ENCODE results near the gene TPRA1. TPM values are rescaled to one million over a fixed set of nuclear protein-coding genes. Genes with fewer than 3 reads are reported as not detected.
A peak's percentile ranks its signal among the peaks of the same experiment; 100 is the strongest.

Gene TPRA1
- total RNA-seq, 1 donor from 2014 or later = 15.1 TPM

- Histone ChIP-seq H3K36me3 (ENCODE audit: control insufficient read depth in 3 of 3, insufficient read depth in 3 of 3, low read length in 3 of 3) (peaks cover 0 to 4% (median 2%) of the 10 kb centered on the region in 3 donors), H3K9me3 (ENCODE audit: control insufficient read depth in 3 of 3, low read length in 3 of 3) (no peaks in the 10 kb centered on the region), H3K4me1 (ENCODE audit: control insufficient read depth in 3 of 3, insufficient read depth in 3 of 3, low read length in 3 of 3) (peaks cover 9 to 30% (median 16%) of the 10 kb centered on the region in 3 donors), H3K27ac (ENCODE audit: low read depth, low read length) (no peak overlapping the region), H3K4me3 (ENCODE audit: low read length in 3 of 3) (no peak overlapping the region), H3K27me3 (ENCODE audit: control insufficient read depth in 3 of 3, insufficient read depth in 3 of 3, low read length in 3 of 3) (no peaks in the 10 kb centered on the region), H3K9ac (ENCODE audit: low read depth in 1 of 3, low read length in 3 of 3) (no peak overlapping the region)
Measured at GRCh38 chr3:127595303-127595702, 4.8 kb upstream of the TPRA1 start.

GRCh38 chr3:127593178-127593577 is 2.6 kb upstream of the TPRA1 start:
- no peaks in the 10 kb centered on the region for H3K27me3 ChIP-seq (ENCODE audit: control insufficient read depth in 3 of 3, insufficient read depth in 3 of 3, low read length in 3 of 3)
- H3K27ac ChIP-seq (ENCODE audit: low read depth, low read length) = no peak overlapping the region
- H3K36me3 ChIP-seq (ENCODE audit: control insufficient read depth in 3 of 3, insufficient read depth in 3 of 3, low read length in 3 of 3) = no peaks in the 10 kb centered on the region

GRCh38 chr3:127590282-127590592 is 296 bp downstream of the TPRA1 start:
- H3K9me3 ChIP-seq (ENCODE audit: control insufficient read depth in 3 of 3, low read length in 3 of 3) = no peaks in the 10 kb centered on the region

More at GRCh38 chr3:127593178-127593577, 2.6 kb upstream of the TPRA1 start:
- Histone ChIP-seq H3K4me3 (ENCODE audit: low read length in 3 of 3) (no peak overlapping the region), H3K9ac (ENCODE audit: low read depth in 1 of 3, low read length in 3 of 3) (no peak overlapping the region), H3K9me3 (ENCODE audit: control insufficient read depth in 3 of 3, low read length in 3 of 3) (no peaks in the 10 kb centered on the region), H3K4me1 (ENCODE audit: control insufficient read depth in 3 of 3, insufficient read depth in 3 of 3, low read length in 3 of 3) (peaks cover 19 to 34% (median 24%) of the 10 kb centered on the region in 3 donors)

GRCh38 chr3:127589600-127590281 is 792 bp downstream of the TPRA1 start:
- Histone ChIP-seq H3K4me1 (ENCODE audit: control insufficient read depth in 3 of 3, insufficient read depth in 3 of 3, low read length in 3 of 3) (peaks cover 43 to 49% (median 44%) of the 10 kb centered on the region in 3 donors), H3K27ac (ENCODE audit: low read depth, low read length) (peak overlapping the region; percentile 81), H3K9me3 (ENCODE audit: control insufficient read depth in 3 of 3, low read length in 3 of 3) (no peaks in the 10 kb centered on the region), H3K27me3 (ENCODE audit: control insufficient read depth in 3 of 3, insufficient read depth in 3 of 3, low read length in 3 of 3) (no peaks in the 10 kb centered on the region), H3K4me3 (ENCODE audit: low read length in 3 of 3) (peak overlapping the region; percentile 82 to 90 (median 87)), H3K36me3 (ENCODE audit: control insufficient read depth in 3 of 3, insufficient read depth in 3 of 3, low read length in 3 of 3) (peaks cover 0 to 6% (median 0%) of the 10 kb centered on the region in 3 donors), H3K9ac (ENCODE audit: low read depth in 1 of 3, low read length in 3 of 3) (peak overlapping the region; percentile 92 to 96 (median 93))

More at GRCh38 chr3:127590282-127590592, 296 bp downstream of the TPRA1 start:
- Histone ChIP-seq H3K4me1 (ENCODE audit: control insufficient read depth in 3 of 3, insufficient read depth in 3 of 3, low read length in 3 of 3) (peaks cover 40 to 47% (median 42%) of the 10 kb centered on the region in 3 donors), H3K4me3 (ENCODE audit: low read length in 3 of 3) (peak overlapping the region; percentile 82 to 90 (median 87)), H3K27ac (ENCODE audit: low read depth, low read length) (peak overlapping the region; percentile 81), H3K36me3 (ENCODE audit: control insufficient read depth in 3 of 3, insufficient read depth in 3 of 3, low read length in 3 of 3) (peaks cover 0 to 6% (median 0%) of the 10 kb centered on the region in 3 donors), H3K9ac (ENCODE audit: low read depth in 1 of 3, low read length in 3 of 3) (peak overlapping the region; percentile 92 to 96 (median 93)), H3K27me3 (ENCODE audit: control insufficient read depth in 3 of 3, insufficient read depth in 3 of 3, low read length in 3 of 3) (no peaks in the 10 kb centered on the region)

- peaks cover 43 to 49% (median 44%) of the 10 kb centered on the region in 3 donors for H3K4me1 ChIP-seq (ENCODE audit: control insufficient read depth in 3 of 3, insufficient read depth in 3 of 3, low read length in 3 of 3)
Measured at GRCh38 chr3:127588806-127589577, 1.5 kb downstream of the TPRA1 start.

GRCh38 chr3:127587876-127588275 is 2.7 kb downstream of the TPRA1 start:
- H3K9me3 ChIP-seq (ENCODE audit: control insufficient read depth in 3 of 3, low read length in 3 of 3) = no peaks in the 10 kb centered on the region
- peaks cover 0 to 6% (median 0%) of the 10 kb centered on the region in 3 donors for H3K36me3 ChIP-seq (ENCODE audit: control insufficient read depth in 3 of 3, insufficient read depth in 3 of 3, low read length in 3 of 3)
- H3K4me1 ChIP-seq (ENCODE audit: control insufficient read depth in 3 of 3, insufficient read depth in 3 of 3, low read length in 3 of 3) = peaks cover 43 to 49% (median 44%) of the 10 kb centered on the region in 3 donors
- H3K27me3 ChIP-seq (ENCODE audit: control insufficient read depth in 3 of 3, insufficient read depth in 3 of 3, low read length in 3 of 3) = no peaks in the 10 kb centered on the region
- H3K27ac ChIP-seq (ENCODE audit: low read depth, low read length) = no peak overlapping the region
- no peak overlapping the region for H3K4me3 ChIP-seq (ENCODE audit: low read length in 3 of 3)
- peak overlapping the region in 1 of 3 donors; percentile 40 for H3K9ac ChIP-seq (ENCODE audit: low read depth in 1 of 3, low read length in 3 of 3)

More at GRCh38 chr3:127588806-127589577, 1.5 kb downstream of the TPRA1 start:
- Histone ChIP-seq H3K27ac (ENCODE audit: low read depth, low read length) (peak overlapping the region; percentile 81), H3K9ac (ENCODE audit: low read depth in 1 of 3, low read length in 3 of 3) (peak overlapping the region; percentile 92 to 96 (median 93)), H3K9me3 (ENCODE audit: control insufficient read depth in 3 of 3, low read length in 3 of 3) (no peaks in the 10 kb centered on the region), H3K4me3 (ENCODE audit: low read length in 3 of 3) (peak overlapping the region; percentile 82 to 90 (median 87)), H3K27me3 (ENCODE audit: control insufficient read depth in 3 of 3, insufficient read depth in 3 of 3, low read length in 3 of 3) (no peaks in the 10 kb centered on the region), H3K36me3 (ENCODE audit: control insufficient read depth in 3 of 3, insufficient read depth in 3 of 3, low read length in 3 of 3) (peaks cover 0 to 6% (median 0%) of the 10 kb centered on the region in 3 donors)

- no peaks in the 10 kb centered on the region for H3K9me3 ChIP-seq (ENCODE audit: control insufficient read depth in 3 of 3, low read length in 3 of 3)
- no peaks in the 10 kb centered on the region for H3K27me3 ChIP-seq (ENCODE audit: control insufficient read depth in 3 of 3, insufficient read depth in 3 of 3, low read length in 3 of 3)
- H3K4me1 ChIP-seq (ENCODE audit: control insufficient read depth in 3 of 3, insufficient read depth in 3 of 3, low read length in 3 of 3) = peaks cover 34 to 37% (median 35%) of the 10 kb centered on the region in 3 donors
- peak overlapping the region in 1 of 3 donors; percentile 23 for H3K9ac ChIP-seq (ENCODE audit: low read depth in 1 of 3, low read length in 3 of 3)
- no peak overlapping the region for H3K27ac ChIP-seq (ENCODE audit: low read depth, low read length)
- peaks cover 0 to 9% (median 0%) of the 10 kb centered on the region in 3 donors for H3K36me3 ChIP-seq (ENCODE audit: control insufficient read depth in 3 of 3, insufficient read depth in 3 of 3, low read length in 3 of 3)
- H3K4me3 ChIP-seq (ENCODE audit: low read length in 3 of 3) = no peak overlapping the region
Measured at GRCh38 chr3:127585813-127586413, 4.6 kb downstream of the TPRA1 start.

- Histone ChIP-seq H3K27me3 (ENCODE audit: control insufficient read depth in 3 of 3, insufficient read depth in 3 of 3, low read length in 3 of 3) (no peaks in the 10 kb centered on the region), H3K4me1 (ENCODE audit: control insufficient read depth in 3 of 3, insufficient read depth in 3 of 3, low read length in 3 of 3) (peaks cover 34 to 40% (median 39%) of the 10 kb centered on the region in 3 donors), H3K4me3 (ENCODE audit: low read length in 3 of 3) (no peak overlapping the region), H3K27ac (ENCODE audit: low read depth, low read length) (no peak overlapping the region), H3K36me3 (ENCODE audit: control insufficient read depth in 3 of 3, insufficient read depth in 3 of 3, low read length in 3 of 3) (peaks cover 5 to 13% (median 5%) of the 10 kb centered on the region in 3 donors), H3K9ac (ENCODE audit: low read depth in 1 of 3, low read length in 3 of 3) (peak overlapping the region in 1 of 3 donors; percentile 25), H3K9me3 (ENCODE audit: control insufficient read depth in 3 of 3, low read length in 3 of 3) (no peaks in the 10 kb centered on the region)
Measured at GRCh38 chr3:127585163-127585812, 5.2 kb downstream of the TPRA1 start.

- H3K27ac ChIP-seq (ENCODE audit: low read depth, low read length) = no peak overlapping the region
- no peaks in the 10 kb centered on the region for H3K27me3 ChIP-seq (ENCODE audit: control insufficient read depth in 3 of 3, insufficient read depth in 3 of 3, low read length in 3 of 3)
- H3K9me3 ChIP-seq (ENCODE audit: control insufficient read depth in 3 of 3, low read length in 3 of 3) = no peaks in the 10 kb centered on the region
- H3K9ac ChIP-seq (ENCODE audit: low read depth in 1 of 3, low read length in 3 of 3) = no peak overlapping the region
- H3K4me1 ChIP-seq (ENCODE audit: control insufficient read depth in 3 of 3, insufficient read depth in 3 of 3, low read length in 3 of 3) = peaks cover 34 to 37% (median 37%) of the 10 kb centered on the region in 3 donors
- no peak overlapping the region for H3K4me3 ChIP-seq (ENCODE audit: low read length in 3 of 3)
- H3K36me3 ChIP-seq (ENCODE audit: control insufficient read depth in 3 of 3, insufficient read depth in 3 of 3, low read length in 3 of 3) = peaks cover 5 to 15% (median 8%) of the 10 kb centered on the region in 3 donors
Measured at GRCh38 chr3:127584734-127585133, 5.8 kb downstream of the TPRA1 start.
